Breast epithelium (tissue), 3 donors: ENCODE data around the gene LDLR.
"Not testable (repeated sequence)": the region's sequence is repeated elsewhere in the genome, so short reads cannot be mapped to it uniquely, and the experiment has no call there.

Experiments used
- CTCF ChIP-seq, 3 donors: fragments of 450-650 bp; IDR thresholded peaks; one replicate each; pipeline ENCODE4 v1.5.1; 2016 to 2017; ENCODE audit warnings: antibody characterized with exemption in 3 of 3, mild to moderate bottlenecking in 3 of 3, moderate library complexity in 3 of 3
- POLR2AphosphoS5 ChIP-seq, 3 donors: sonication (generic); formaldehyde crosslinking; IDR thresholded peaks; one replicate each; pipeline ENCODE4 v1.6.1; 2017; ENCODE audit warnings: antibody characterized with exemption in 3 of 3

- not testable (repeated sequence) for TF ChIP-seq CTCF, POLR2AphosphoS5 (IDR thresholded peaks at IDR 0.05)
Observed at GRCh38 chr19:11121963-11122362, 32.7 kb downstream of the LDLR start.
